Fibroblast of pulmonary artery (primary cell): ENCODE results near the gene LRGUK.

Source experiments
- DNase-seq: peaks from one replicate; pipeline ENCODE4 v3.0.0-alpha.2; 2010; ENCODE audit warnings: low read depth
- H3K4me3 ChIP-seq: replicated peaks from 2 replicates; pipeline ENCODE4 v1.5.1; 2011; ENCODE audit warnings: low read depth, mild to moderate bottlenecking, control low read depth, low read length, moderate library complexity
- CTCF ChIP-seq: IDR thresholded peaks from 2 replicates; pipeline ENCODE4 v1.5.1; 2011; ENCODE audit warnings: mild to moderate bottlenecking, control low read depth, low read length, inconsistent platforms; ENCODE audit errors: missing control alignments

Gene LRGUK

DNA sequence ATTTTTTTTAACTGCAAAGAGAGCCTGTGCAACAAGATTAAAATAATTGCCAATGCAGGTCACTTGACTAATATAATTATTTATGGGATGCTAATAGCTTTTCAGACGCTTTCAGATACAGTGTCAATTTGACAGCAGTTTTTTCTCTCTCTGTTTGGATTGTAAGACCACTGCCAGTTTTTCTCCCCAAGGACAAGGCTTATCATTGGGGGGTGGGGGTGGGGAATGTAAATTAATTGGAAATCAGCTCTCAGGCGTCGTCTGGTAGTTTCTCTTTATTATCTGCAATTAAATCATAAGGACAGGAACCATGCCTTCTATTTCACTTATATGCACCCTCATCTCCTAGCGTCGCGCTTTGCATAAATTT is 559 bp upstream of the LRGUK start:
- peak overlapping the region; percentile 83 for H3K4me3 ChIP-seq
- TF ChIP-seq CTCF: no peak
- no peak for DNase-seq

- TF ChIP-seq CTCF: no peak
- H3K4me3 ChIP-seq: no peak overlapping the region
- no peak for DNase-seq
These were observed 1.7 kb downstream of the LRGUK start for GRCh38 chr7:134128829-134129228.

GRCh38 chr7:134129856-134130523 is 2.9 kb downstream of the LRGUK start:
- no peak for DNase-seq

GRCh38 chr7:134134004-134134403 is 6.9 kb downstream of the LRGUK start:
- DNase-seq: no peak
- no peak overlapping the region for H3K4me3 ChIP-seq
- TF ChIP-seq CTCF: no peak

More at GRCh38 chr7:134129856-134130523, 2.9 kb downstream of the LRGUK start:
- H3K4me3 ChIP-seq: no peak overlapping the region
- no peak for TF ChIP-seq CTCF

DNA sequence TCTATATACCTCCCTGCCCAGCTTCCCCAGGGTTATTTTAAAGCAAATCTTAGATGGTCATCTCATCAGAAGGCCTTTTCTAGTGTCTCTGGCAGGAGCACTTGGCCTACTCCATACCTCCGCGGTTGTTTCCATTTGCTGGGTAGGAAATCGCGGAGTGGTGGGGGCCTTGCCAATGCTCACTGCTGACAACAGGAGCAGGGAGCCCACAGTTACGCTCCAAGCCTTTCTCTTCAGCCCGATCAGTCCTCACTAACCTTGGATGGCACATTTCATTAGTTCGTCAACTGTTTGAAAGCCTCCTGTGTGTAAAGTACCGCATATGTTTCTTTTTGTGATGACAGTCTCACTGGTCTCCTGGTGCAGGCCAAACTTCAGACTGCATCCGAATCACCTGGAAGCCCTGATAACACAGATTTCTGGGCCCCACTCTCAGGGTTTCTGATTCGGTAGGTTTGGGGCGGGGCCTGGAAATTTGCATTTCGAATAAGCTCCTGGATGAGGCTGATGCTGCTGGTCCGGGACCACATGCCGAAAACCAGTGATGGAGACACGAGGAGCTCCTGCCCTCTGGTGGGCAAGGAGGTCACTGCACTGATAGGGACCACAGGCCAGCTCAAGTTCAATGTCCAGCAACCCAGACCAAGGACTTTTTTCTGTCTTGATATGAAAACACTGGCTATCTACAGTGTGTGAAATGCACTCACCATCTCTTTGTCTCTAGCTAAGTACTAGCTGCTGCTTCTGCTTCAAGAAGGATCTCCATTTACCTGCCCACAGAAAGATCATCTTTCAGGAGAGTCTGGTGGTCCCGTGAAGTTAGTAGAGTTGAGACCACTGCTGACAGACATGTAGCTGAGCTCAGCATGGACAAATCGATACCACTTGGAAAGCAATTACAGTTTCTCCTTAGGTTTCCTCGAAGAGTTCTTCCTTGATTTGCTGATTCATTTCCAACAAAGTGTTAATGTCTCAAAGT is 14.0 kb downstream of the LRGUK start:
- no peak overlapping the region for H3K4me3 ChIP-seq
- TF ChIP-seq CTCF: peak; percentile 96
- peak; percentile 71 for DNase-seq

GRCh38 chr7:134141868-134142264 is 14.7 kb downstream of the LRGUK start:
- TF ChIP-seq CTCF: no peak
- no peak overlapping the region for H3K4me3 ChIP-seq
- DNase-seq: no peak
